LNCaP clone FGC (cell line): ENCODE data around the gene CD83.

Experiments used
- DNase-seq: peaks from one replicate; pipeline ENCODE4 v3.0.0-alpha.2; 2011; ENCODE audit warnings: low read depth
- H3K4me3 ChIP-seq: 2 replicates; pipeline ENCODE4 v1.5.1; 2011; ENCODE audit warnings: mild to moderate bottlenecking, low read depth, low read length, control low read depth
- CTCF ChIP-seq: IDR thresholded peaks from 2 replicates; pipeline ENCODE4 v1.5.1; 2012; ENCODE audit warnings: mild to moderate bottlenecking; ENCODE audit not compliant: control insufficient read depth, insufficient read depth; ENCODE audit errors: extremely low read depth

CD83 gene

GRCh38 chr6:14172562-14172961, 55.0 kb downstream of the CD83 start:
- DNase-seq, result no peak
- no peak for TF ChIP-seq CTCF
- no peak overlapping the region for H3K4me3 ChIP-seq

- DNase-seq, result no peak
- TF ChIP-seq CTCF, result no peak
- no peak overlapping the region for H3K4me3 ChIP-seq
Measured at GRCh38 chr6:14174226-14174625, 56.7 kb downstream of the CD83 start.

GRCh38 chr6:14174996-14175395, 57.4 kb downstream of the CD83 start:
- H3K4me3 ChIP-seq, result no peak overlapping the region
- no peak for TF ChIP-seq CTCF
- no peak for DNase-seq

GRCh38 chr6:14176429-14176828, 58.9 kb downstream of the CD83 start:
- no peak for DNase-seq
- no peak for TF ChIP-seq CTCF
- no peak overlapping the region for H3K4me3 ChIP-seq

- no peak overlapping the region for H3K4me3 ChIP-seq
- DNase-seq, result no peak
- no peak for TF ChIP-seq CTCF
Measured at GRCh38 chr6:14177413-14178082, 60.0 kb downstream of the CD83 start.

- TF ChIP-seq CTCF, result no peak
- H3K4me3 ChIP-seq, result no peak overlapping the region
- DNase-seq, result no peak
Measured at GRCh38 chr6:14178083-14178445, 60.5 kb downstream of the CD83 start.

GRCh38 chr6:14180609-14181008, 63.0 kb downstream of the CD83 start:
- no peak overlapping the region for H3K4me3 ChIP-seq
- TF ChIP-seq CTCF, result no peak

More at GRCh38 chr6:14180609-14181008, 63.0 kb downstream of the CD83 start:
- no peak for DNase-seq
